Measurements from ENCODE around the gene RSRC1.

RSRC1 gene

DNA sequence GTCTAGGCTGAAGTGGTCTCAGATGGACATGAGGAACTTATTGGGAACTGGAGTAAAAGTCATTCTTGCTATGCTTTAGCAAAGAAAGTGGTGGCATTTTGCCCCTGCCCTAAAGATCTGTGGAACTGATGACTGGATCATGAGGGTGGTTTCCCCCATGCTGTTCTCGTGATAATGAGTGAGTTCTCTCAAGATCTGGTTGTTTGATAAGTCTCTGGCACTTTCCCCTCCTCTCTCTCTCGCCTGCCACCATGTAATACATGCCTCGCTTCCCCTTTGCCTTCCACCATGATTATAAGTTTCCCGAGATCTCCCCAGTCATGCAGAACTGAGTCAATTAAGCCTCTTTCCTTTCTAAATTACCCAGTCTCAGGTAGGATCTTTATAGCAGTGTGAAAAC is 449.6 kb downstream of the RSRC1 start:
- Histone ChIP-seq H3K4me1 (ENCODE audit: control insufficient read depth, low read depth, low read length) (no peaks in the 10 kb centered on the region), H3K27me3 (ENCODE audit: control insufficient read depth, insufficient read depth, low read length) (no peaks in the 10 kb centered on the region), H3K9ac (ENCODE audit: low read length) (no peak overlapping the region), H3K4me3 (ENCODE audit: low read length) (no peak overlapping the region), H3K36me3 (ENCODE audit: control insufficient read depth, low read depth, low read length) (no peaks in the 10 kb centered on the region), H3K27ac (ENCODE audit: low read length) (no peak overlapping the region), H3K9me3 (ENCODE audit: control insufficient read depth, low read depth, low read length) (no peaks in the 10 kb centered on the region)

DNA sequence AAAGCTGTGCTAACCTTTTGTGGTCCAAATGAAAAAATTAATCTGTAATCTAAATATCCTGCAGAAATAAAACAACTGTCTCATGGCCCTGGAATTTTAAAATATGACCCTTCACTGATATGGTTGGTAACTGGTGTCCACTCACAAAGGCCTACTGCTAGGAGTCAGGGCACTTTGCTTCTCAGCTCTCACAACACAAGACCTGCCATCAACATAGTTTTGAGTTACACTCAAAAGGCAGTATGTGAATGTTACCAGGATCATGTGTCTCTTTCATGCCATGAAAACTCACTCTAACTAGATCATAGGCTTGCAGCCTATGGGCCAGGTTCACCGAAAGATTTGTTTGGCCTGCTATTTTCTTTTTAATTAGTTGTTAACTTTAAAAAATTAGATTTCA is 451.1 kb downstream of the RSRC1 start:
- no peaks in the 10 kb centered on the region for H3K9me3 ChIP-seq (ENCODE audit: control insufficient read depth, low read depth, low read length)
- no peaks in the 10 kb centered on the region for H3K4me1 ChIP-seq (ENCODE audit: control insufficient read depth, low read depth, low read length)
- H3K36me3 ChIP-seq (ENCODE audit: control insufficient read depth, low read depth, low read length) = no peaks in the 10 kb centered on the region
- no peak overlapping the region for H3K4me3 ChIP-seq (ENCODE audit: low read length)
- H3K27me3 ChIP-seq (ENCODE audit: control insufficient read depth, insufficient read depth, low read length) = no peaks in the 10 kb centered on the region
- no peak overlapping the region for H3K27ac ChIP-seq (ENCODE audit: low read length)
- no peak overlapping the region for H3K9ac ChIP-seq (ENCODE audit: low read length)

DNA sequence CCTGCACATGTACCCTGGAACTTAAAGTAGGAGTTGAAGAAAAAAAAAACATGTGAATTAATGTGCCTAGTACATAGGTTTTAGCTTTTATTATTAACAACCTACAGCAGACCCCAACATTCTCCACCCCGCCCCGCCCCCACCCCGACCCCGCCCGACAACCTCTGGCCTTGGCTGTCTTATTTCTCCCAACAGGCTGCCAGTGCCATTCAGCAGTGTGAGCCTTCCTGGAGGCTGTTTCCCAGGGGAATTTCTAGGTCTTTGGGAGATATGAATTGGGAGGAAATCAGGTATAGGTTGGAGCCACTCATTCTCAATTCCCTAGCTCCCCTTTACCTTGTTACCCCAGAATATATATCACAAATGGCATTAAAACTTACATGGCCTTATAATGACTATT is 452.8 kb downstream of the RSRC1 start:
- Histone ChIP-seq H3K4me1 (ENCODE audit: control insufficient read depth, low read depth, low read length) (no peaks in the 10 kb centered on the region), H3K4me3 (ENCODE audit: low read length) (no peak overlapping the region), H3K27ac (ENCODE audit: low read length) (no peak overlapping the region), H3K9me3 (ENCODE audit: control insufficient read depth, low read depth, low read length) (no peaks in the 10 kb centered on the region), H3K36me3 (ENCODE audit: control insufficient read depth, low read depth, low read length) (no peaks in the 10 kb centered on the region), H3K27me3 (ENCODE audit: control insufficient read depth, insufficient read depth, low read length) (no peaks in the 10 kb centered on the region), H3K9ac (ENCODE audit: low read length) (no peak overlapping the region)

DNA sequence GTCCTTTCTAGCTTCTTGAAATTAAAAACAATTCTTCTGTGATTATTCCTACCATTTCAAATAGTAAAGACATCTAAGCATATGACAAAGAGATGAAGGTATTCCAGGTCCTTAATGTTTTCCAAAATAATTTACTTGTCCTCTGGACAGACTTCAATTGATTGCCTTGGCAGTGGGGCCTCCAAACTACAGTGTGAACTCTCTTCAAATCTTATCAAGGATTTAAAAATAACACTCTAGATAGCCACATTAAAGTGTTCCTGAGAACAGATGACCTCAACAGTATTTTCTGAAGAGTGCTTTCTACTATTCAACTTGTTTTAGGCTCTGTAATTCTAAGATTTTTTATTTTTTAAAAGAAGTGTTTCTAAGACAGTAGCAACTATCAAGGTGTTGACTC is 453.2 kb downstream of the RSRC1 start:
- Histone ChIP-seq H3K4me3 (ENCODE audit: low read length) (no peak overlapping the region), H3K4me1 (ENCODE audit: control insufficient read depth, low read depth, low read length) (no peaks in the 10 kb centered on the region), H3K9me3 (ENCODE audit: control insufficient read depth, low read depth, low read length) (no peaks in the 10 kb centered on the region), H3K27me3 (ENCODE audit: control insufficient read depth, insufficient read depth, low read length) (no peaks in the 10 kb centered on the region), H3K9ac (ENCODE audit: low read length) (no peak overlapping the region), H3K27ac (ENCODE audit: low read length) (no peak overlapping the region), H3K36me3 (ENCODE audit: control insufficient read depth, low read depth, low read length) (no peaks in the 10 kb centered on the region)

DNA sequence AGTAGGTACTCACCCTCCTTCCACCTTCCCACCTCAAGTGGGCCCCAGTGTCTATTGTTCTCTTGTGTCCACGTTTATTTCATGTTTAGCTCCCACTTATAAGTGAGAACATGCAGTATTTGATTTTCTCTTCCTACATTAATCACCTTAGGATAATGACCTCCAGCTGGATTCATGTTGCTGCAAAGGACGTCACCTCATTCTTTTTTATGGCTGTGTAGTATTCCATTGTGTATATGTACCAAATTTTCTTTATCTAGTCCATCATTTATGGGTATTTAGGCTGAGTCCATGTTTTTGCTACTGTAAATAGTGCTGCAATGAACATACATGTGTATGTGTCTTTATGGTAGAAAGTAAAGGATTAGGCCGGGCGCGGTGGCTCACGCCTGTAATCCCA is 455.2 kb downstream of the RSRC1 start:
- H3K27me3 ChIP-seq (ENCODE audit: control insufficient read depth, insufficient read depth, low read length) = peaks cover 7% of the 10 kb centered on the region
- no peaks in the 10 kb centered on the region for H3K36me3 ChIP-seq (ENCODE audit: control insufficient read depth, low read depth, low read length)
- H3K4me1 ChIP-seq (ENCODE audit: control insufficient read depth, low read depth, low read length) = no peaks in the 10 kb centered on the region
- no peaks in the 10 kb centered on the region for H3K9me3 ChIP-seq (ENCODE audit: control insufficient read depth, low read depth, low read length)
- H3K9ac ChIP-seq (ENCODE audit: low read length) = no peak overlapping the region
- no peak overlapping the region for H3K27ac ChIP-seq (ENCODE audit: low read length)
- no peak overlapping the region for H3K4me3 ChIP-seq (ENCODE audit: low read length)

DNA sequence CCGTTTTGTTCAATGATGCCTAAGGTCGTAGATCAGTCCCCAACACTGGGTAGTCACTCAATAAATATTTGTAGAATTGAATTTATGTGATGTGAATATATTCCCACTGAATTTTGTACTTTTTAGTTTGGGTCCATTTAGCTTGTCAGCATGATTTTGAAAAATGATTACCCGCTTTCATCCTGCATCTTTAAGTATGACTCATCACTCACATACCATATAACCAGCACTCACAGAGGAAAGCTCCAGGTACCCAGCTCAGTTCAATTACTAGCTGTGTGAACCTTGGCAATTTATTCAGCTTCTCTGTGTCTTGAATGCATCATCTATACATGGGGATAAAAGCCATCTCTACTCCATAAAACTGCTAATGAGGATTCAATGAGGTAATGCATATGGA is 458.9 kb downstream of the RSRC1 start:
- no peaks in the 10 kb centered on the region for H3K36me3 ChIP-seq (ENCODE audit: control insufficient read depth, low read depth, low read length)
- peaks cover 28% of the 10 kb centered on the region for H3K27me3 ChIP-seq (ENCODE audit: control insufficient read depth, insufficient read depth, low read length)
- H3K4me1 ChIP-seq (ENCODE audit: control insufficient read depth, low read depth, low read length) = peaks cover 5% of the 10 kb centered on the region
- no peak overlapping the region for H3K9ac ChIP-seq (ENCODE audit: low read length)
- no peak overlapping the region for H3K27ac ChIP-seq (ENCODE audit: low read length)
- H3K4me3 ChIP-seq (ENCODE audit: low read length) = no peak overlapping the region
- H3K9me3 ChIP-seq (ENCODE audit: control insufficient read depth, low read depth, low read length) = no peaks in the 10 kb centered on the region

DNA sequence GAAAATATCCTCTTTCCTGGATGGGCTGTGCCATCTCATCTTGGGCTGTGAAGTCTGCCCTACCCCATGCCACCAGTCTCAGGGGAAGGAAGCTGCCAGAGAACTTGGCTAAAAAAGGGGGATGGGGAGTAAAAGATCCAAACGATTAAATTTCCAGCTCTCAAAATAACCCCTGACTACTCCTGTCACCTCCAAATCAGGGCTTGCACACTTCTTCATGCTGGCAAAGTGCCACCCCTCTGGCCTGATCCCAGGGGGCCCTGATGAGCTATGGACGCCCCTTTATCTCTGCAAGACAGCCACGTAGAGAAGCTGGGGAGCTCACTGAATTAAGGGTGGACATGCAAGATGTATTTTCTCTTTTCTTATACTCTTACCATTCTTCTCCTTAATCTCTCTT is 459.9 kb downstream of the RSRC1 start:
- Histone ChIP-seq H3K4me3 (ENCODE audit: low read length) (no peak overlapping the region), H3K27me3 (ENCODE audit: control insufficient read depth, insufficient read depth, low read length) (peaks cover 28% of the 10 kb centered on the region), H3K9ac (ENCODE audit: low read length) (no peak overlapping the region), H3K36me3 (ENCODE audit: control insufficient read depth, low read depth, low read length) (no peaks in the 10 kb centered on the region), H3K9me3 (ENCODE audit: control insufficient read depth, low read depth, low read length) (no peaks in the 10 kb centered on the region), H3K27ac (ENCODE audit: low read length) (no peak overlapping the region), H3K4me1 (ENCODE audit: control insufficient read depth, low read depth, low read length) (peaks cover 5% of the 10 kb centered on the region)

DNA sequence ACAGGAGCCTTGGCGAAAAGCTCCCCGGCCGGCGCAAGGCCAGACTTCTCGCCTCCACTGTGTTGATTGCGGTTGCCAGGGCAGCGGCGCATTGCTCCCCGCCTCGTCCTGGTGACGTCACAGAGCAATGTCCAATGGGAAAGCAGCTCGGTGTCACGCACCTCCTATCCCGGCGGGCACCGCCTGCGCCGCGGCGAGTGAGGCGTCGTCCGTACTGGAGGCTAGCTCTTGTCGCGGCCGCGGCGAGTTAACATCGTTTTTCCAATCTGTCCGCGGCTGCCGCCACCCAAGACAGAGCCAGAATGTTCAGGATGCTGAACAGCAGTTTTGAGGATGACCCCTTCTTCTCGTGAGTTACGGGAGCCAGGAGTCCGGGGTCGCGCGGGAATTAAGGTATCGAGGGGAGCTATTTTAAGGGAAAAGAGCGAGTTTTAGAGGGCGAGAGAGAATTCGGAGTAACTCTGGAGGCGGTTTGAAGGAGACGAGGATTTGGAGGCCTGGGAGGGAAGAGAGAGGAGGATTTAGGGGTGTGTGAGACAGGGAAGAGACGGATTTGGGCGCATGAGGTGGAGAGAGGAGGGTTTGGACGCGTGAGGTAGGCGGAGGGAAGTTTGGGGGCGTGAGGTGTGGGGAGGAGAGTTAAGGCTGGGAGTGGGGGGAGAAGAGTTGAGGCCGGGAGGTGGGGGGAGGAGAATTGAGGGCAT is 461.3 kb downstream of the RSRC1 start, which contains the start of gene MLF1:
Gene MLF1 (plus strand): TSS at position 196 of the 704 bp plus-strand sequence. CDS start 107 bp downstream, at position 303.
- H3K27ac ChIP-seq (ENCODE audit: low read length) = no peak within 1 kb of the TSS
- H3K36me3 ChIP-seq (ENCODE audit: control insufficient read depth, low read depth, low read length) = no peaks in the 10 kb centered on the region
- H3K27me3 ChIP-seq (ENCODE audit: control insufficient read depth, insufficient read depth, low read length) = peaks cover 28% of the 10 kb centered on the region
- peaks cover 5% of the 10 kb centered on the region for H3K4me1 ChIP-seq (ENCODE audit: control insufficient read depth, low read depth, low read length)
- peak within 1 kb of the TSS; percentile 88 for H3K4me3 ChIP-seq (ENCODE audit: low read length)
- peak within 1 kb of the TSS; percentile 85 for H3K9ac ChIP-seq (ENCODE audit: low read length)
- H3K9me3 ChIP-seq (ENCODE audit: control insufficient read depth, low read depth, low read length) = no peaks in the 10 kb centered on the region

DNA sequence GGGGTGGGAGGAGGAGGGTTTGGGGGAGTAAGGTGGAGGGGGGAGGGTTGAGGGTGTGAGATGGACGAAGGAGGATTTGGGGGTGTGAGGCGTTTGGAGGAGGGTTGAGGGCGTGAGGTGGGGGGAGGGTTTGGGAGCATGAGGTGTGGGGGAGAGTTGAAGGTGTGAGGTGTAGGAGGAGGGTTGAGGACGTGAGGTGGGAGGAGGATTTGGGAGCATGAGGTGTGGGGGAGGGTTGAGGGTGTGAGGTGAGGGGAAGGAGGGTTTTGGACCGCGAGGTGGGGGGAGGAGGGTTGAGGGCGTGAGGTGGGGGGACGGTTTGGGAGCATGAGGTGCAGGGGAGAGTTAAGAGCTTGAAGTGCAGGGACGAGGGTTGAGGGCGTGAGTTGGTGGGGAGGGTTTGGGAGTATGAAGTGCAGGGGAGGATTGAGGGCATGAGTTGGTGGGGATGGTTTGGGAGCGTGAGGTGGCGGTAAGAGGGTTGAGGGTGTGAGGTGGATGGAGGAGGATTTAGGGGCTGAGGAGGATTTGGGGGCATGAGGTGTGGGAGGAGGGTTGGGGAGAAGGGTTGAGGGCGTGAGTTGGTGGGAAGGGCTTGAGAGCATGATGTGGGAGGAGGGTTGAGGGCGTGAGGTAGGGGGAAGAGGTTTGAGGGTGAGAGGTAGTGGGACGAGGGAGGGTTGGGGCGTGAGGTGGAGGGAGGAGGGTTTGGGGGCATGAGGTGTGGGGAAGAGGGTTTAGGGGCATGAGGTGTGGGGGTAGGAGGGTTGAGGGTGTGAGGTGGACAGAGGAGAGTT is 462.3 kb downstream of the RSRC1 start:
- Histone ChIP-seq H3K9ac (ENCODE audit: low read length) (no peak overlapping the region), H3K36me3 (ENCODE audit: control insufficient read depth, low read depth, low read length) (no peaks in the 10 kb centered on the region), H3K27me3 (ENCODE audit: control insufficient read depth, insufficient read depth, low read length) (peaks cover 28% of the 10 kb centered on the region), H3K4me3 (ENCODE audit: low read length) (no peak overlapping the region), H3K4me1 (ENCODE audit: control insufficient read depth, low read depth, low read length) (peaks cover 5% of the 10 kb centered on the region), H3K9me3 (ENCODE audit: control insufficient read depth, low read depth, low read length) (no peaks in the 10 kb centered on the region), H3K27ac (ENCODE audit: low read length) (no peak overlapping the region)

DNA sequence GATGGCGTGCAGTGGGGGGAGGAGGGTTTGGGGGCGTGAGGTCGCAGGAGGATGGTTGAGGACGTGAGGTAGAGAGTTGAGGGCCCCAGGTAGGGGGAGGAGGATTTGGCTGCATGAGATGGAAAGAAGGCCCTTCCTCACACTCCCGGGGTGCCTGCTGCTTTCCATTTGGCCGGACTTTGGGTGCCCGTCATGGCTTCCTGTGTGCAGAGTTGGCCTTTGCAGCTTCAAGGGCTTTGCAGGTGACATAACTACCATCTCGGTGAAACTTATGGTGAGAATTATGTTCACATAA is 462.8 kb downstream of the RSRC1 start:
- Histone ChIP-seq H3K36me3 (ENCODE audit: control insufficient read depth, low read depth, low read length) (no peaks in the 10 kb centered on the region), H3K4me3 (ENCODE audit: low read length) (no peak overlapping the region), H3K27me3 (ENCODE audit: control insufficient read depth, insufficient read depth, low read length) (peaks cover 28% of the 10 kb centered on the region), H3K27ac (ENCODE audit: low read length) (no peak overlapping the region), H3K9me3 (ENCODE audit: control insufficient read depth, low read depth, low read length) (no peaks in the 10 kb centered on the region), H3K9ac (ENCODE audit: low read length) (no peak overlapping the region), H3K4me1 (ENCODE audit: control insufficient read depth, low read depth, low read length) (peaks cover 5% of the 10 kb centered on the region)

DNA sequence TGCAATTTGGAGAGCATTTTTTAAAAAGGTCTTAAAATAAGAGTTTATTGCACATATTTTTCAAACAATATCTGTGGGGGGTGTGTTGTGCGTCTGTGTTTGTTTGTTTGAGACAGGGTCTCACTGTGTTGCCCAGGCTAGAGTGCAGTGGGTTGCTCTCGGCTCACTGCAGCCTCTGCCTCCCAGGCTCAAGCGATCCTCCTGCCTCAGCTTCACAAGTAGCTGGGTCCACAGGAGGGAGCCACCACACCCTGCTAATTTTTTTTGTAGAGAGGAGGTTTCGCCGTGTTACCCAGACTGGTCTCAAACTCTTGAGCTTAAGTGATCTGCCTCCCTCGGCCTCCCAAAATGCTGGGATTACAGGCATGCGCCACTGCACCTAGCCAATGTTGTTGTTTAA is 463.8 kb downstream of the RSRC1 start:
- Histone ChIP-seq H3K36me3 (ENCODE audit: control insufficient read depth, low read depth, low read length) (no peaks in the 10 kb centered on the region), H3K9me3 (ENCODE audit: control insufficient read depth, low read depth, low read length) (no peaks in the 10 kb centered on the region), H3K9ac (ENCODE audit: low read length) (no peak overlapping the region), H3K4me1 (ENCODE audit: control insufficient read depth, low read depth, low read length) (peaks cover 5% of the 10 kb centered on the region), H3K27me3 (ENCODE audit: control insufficient read depth, insufficient read depth, low read length) (peaks cover 26% of the 10 kb centered on the region), H3K27ac (ENCODE audit: low read length) (no peak overlapping the region), H3K4me3 (ENCODE audit: low read length) (no peak overlapping the region)

DNA sequence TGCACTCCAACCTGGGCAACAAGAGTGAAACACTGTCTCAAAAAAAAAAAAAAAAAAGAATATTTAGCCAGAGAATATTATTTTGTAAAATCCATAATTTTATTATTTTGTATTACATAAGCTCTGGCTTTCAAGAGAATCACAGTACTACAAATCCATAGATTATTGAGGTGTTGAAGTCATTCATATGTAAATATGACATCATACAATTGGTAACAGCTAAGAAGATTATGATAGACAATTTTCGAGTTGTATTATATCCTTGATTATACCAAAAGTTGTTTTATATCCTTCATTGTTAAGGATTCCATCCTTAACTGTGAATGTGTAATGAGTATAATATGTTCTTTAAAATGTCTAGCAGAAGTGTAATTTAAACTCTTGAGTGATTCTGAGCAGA is 464.8 kb downstream of the RSRC1 start:
- Histone ChIP-seq H3K27ac (ENCODE audit: low read length) (no peak overlapping the region), H3K9me3 (ENCODE audit: control insufficient read depth, low read depth, low read length) (no peaks in the 10 kb centered on the region), H3K4me3 (ENCODE audit: low read length) (no peak overlapping the region), H3K27me3 (ENCODE audit: control insufficient read depth, insufficient read depth, low read length) (peaks cover 24% of the 10 kb centered on the region), H3K36me3 (ENCODE audit: control insufficient read depth, low read depth, low read length) (no peaks in the 10 kb centered on the region), H3K9ac (ENCODE audit: low read length) (no peak overlapping the region), H3K4me1 (ENCODE audit: control insufficient read depth, low read depth, low read length) (peaks cover 5% of the 10 kb centered on the region)
